Daoy (cell line): ENCODE results near the gene EPHA2. TPM values are rescaled to one million over a fixed set of nuclear protein-coding genes. Genes with fewer than 3 reads are reported as not detected.
"Not testable (repeated sequence)": the region's sequence is repeated elsewhere in the genome, so short reads cannot be mapped to it uniquely, and the experiment has no call there.

ENCODE experiments used
- DNase-seq: peaks from one replicate; pipeline ENCODE4 v3.0.0-alpha.2; 2015; ENCODE audit warnings: low read depth
- total RNA-seq: library from RNA; depleted of rRNA; stranded (reverse); fragments of >200 nt; shearing (Covaris generic); gene quantifications from 2 replicates; pipeline ENCODE4 v1.2.3, GENCODE V29; 2014

Gene EPHA2
- total RNA-seq, 1 experiment from 2014 or later: 67.7 TPM

GRCh38 chr1:16167331-16168143, 11.7 kb upstream of the EPHA2 start:
- DNase-seq: peak; percentile 49

- DNase-seq: no peak
Observed at GRCh38 chr1:16166117-16166516, 10.2 kb upstream of the EPHA2 start.

GRCh38 chr1:16165548-16165947, 9.7 kb upstream of the EPHA2 start:
- no peak for DNase-seq

GRCh38 chr1:16165073-16165364, 9.2 kb upstream of the EPHA2 start:
- DNase-seq: no peak

- DNase-seq: peak; percentile 96
Observed at GRCh38 chr1:16164213-16165072, 8.6 kb upstream of the EPHA2 start.

GRCh38 chr1:16163608-16164212, 7.8 kb upstream of the EPHA2 start:
- not testable (repeated sequence) for DNase-seq

- no peak for DNase-seq
Observed at GRCh38 chr1:16162163-16162822, 6.4 kb upstream of the EPHA2 start.

- no peak for DNase-seq
Observed at GRCh38 chr1:16161717-16162116, 5.8 kb upstream of the EPHA2 start.

GRCh38 chr1:16158993-16159831, 3.3 kb upstream of the EPHA2 start:
- DNase-seq: peak; percentile 55

- no peak for DNase-seq
Observed at GRCh38 chr1:16158025-16158424, 2.2 kb upstream of the EPHA2 start.

- DNase-seq: peak; percentile 69
Observed at GRCh38 chr1:16156848-16157495, 1.1 kb upstream of the EPHA2 start.

- DNase-seq: no peak
Observed at GRCh38 chr1:16153999-16154673, 1.7 kb downstream of the EPHA2 start.

- no peak for DNase-seq
Observed at GRCh38 chr1:16153096-16153998, 2.5 kb downstream of the EPHA2 start.

GRCh38 chr1:16152481-16153087, 3.3 kb downstream of the EPHA2 start:
- DNase-seq: no peak

GRCh38 chr1:16151995-16152384, 3.9 kb downstream of the EPHA2 start:
- no peak for DNase-seq

- peak; percentile 65 for DNase-seq
Observed at GRCh38 chr1:16151196-16151994, 4.5 kb downstream of the EPHA2 start.

GRCh38 chr1:16150508-16150907, 5.4 kb downstream of the EPHA2 start:
- DNase-seq: no peak
